ENCODE results near the gene TRIM2. TPM values are rescaled to one million over a fixed set of nuclear protein-coding genes. Genes with fewer than 3 reads are reported as not detected.
A peak's percentile ranks its signal among the peaks of the same experiment; 100 is the strongest.

The TRIM2 gene
- total RNA-seq, 1 experiment from 2014 or later = 30.8 TPM

DNA sequence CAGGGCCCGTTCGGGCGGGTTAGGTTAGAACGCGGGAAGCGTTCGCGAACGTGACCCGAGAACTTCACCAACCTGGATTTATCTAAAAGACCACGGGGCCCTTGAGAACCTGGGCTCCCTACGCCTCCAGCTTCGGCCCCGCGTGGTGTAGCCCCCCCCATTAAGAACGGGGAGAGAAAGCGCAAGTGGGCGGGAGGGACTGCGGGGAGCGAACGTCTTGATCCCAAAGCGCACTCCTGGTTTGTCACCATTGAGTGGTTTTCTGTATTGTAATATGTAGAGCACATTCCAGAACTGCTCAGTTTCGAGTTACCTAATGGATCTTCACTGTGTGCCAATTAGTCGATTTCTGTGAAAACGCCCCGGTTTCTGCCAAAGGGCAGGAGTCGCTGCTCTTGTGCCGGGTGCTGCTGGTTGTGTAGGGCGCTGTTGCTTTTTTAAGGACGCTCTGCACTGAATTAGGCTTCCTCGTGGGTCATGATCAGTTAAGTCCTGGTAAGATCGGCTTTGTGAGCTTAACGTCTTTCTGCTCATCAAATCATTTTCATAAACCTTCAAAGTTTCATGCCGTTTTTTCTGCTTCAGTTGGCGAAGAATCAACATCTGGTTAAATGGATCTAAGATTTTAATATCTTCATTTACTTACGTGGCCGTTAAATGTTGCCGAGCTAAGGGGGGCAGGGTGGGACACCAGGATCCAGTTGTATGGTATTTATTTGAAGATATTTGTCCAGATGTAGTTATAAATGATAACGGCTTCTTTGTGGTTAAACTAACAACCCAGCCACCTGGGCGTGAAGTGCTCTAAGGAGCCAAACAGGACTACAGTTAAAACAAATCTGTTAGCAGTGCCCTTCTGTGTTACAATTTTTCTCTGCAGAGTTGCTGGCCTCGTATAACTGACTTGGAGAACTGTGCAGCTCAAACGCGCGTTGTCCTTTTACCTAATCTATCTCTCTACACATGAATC lies 141.1 kb downstream of the TRIM2 start:
- H3K27me3 ChIP-seq = no peaks in the 10 kb centered on the region
- H3K36me3 ChIP-seq = no peaks in the 10 kb centered on the region; the same call in 1 of the 2 replicates
- DNase-seq = peak; percentile 76 to 79
- no peaks in the 10 kb centered on the region for H3K9me3 ChIP-seq (replicated peaks)
- peak overlapping the region; percentile 99 for H3K27ac ChIP-seq
- H3K4me1 ChIP-seq = peaks cover 15% of the 10 kb centered on the region
- H3K4me3 ChIP-seq = peak overlapping the region; percentile 99

DNA sequence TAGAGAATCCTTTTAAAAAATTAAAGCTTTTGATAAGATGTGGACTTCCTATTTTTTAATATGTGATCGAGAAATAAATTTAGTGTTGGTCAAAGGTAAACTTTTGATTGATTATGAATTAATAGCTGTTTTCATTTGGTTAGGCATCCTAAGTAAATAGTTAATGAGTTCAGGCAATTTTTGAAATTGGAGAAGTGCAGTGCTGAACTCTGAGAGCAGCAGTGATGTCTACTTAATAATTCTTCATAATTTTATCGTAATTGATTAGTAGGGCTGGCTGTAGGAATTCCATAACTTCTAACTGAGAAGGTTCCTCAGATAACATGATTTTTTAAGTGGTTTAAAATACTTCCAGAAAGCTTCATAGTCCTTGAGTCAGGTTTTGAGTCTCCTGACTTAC lies 141.8 kb downstream of the TRIM2 start:
- Histone ChIP-seq H3K36me3 (peaks cover 5% of the 10 kb centered on the region), H3K4me1 (peaks cover 15% of the 10 kb centered on the region), H3K4me3 (peak overlapping the region; percentile 99), H3K27ac (peak overlapping the region; percentile 99), H3K9me3 (replicated peaks) (no peaks in the 10 kb centered on the region), H3K27me3 (no peaks in the 10 kb centered on the region)
- DNase-seq = no peak

- Histone ChIP-seq H3K4me1 (peaks cover 15% of the 10 kb centered on the region), H3K9me3 (replicated peaks) (no peaks in the 10 kb centered on the region)
- peak; percentile 17 to 49 for DNase-seq
Observed at GRCh38 chr4:153346563-153346962, 142.3 kb downstream of the TRIM2 start.

GRCh38 chr4:153347117-153347516 lies 142.9 kb downstream of the TRIM2 start:
- DNase-seq = no peak
- Histone ChIP-seq H3K4me1 (peaks cover 15% of the 10 kb centered on the region), H3K36me3 (peaks cover 12% of the 10 kb centered on the region), H3K4me3 (no peak overlapping the region), H3K27me3 (no peaks in the 10 kb centered on the region), H3K27ac (no peak overlapping the region), H3K9me3 (replicated peaks) (no peaks in the 10 kb centered on the region)

More at GRCh38 chr4:153346563-153346962, 142.3 kb downstream of the TRIM2 start:
- peak overlapping the region; percentile 99; the same call in 1 of the 2 replicates for H3K27ac ChIP-seq
- H3K36me3 ChIP-seq = peaks cover 10% of the 10 kb centered on the region
- H3K4me3 ChIP-seq = peak overlapping the region; percentile 99
- H3K27me3 ChIP-seq = no peaks in the 10 kb centered on the region

- Histone ChIP-seq H3K4me1 (peaks cover 15% of the 10 kb centered on the region), H3K36me3 (peaks cover 12% of the 10 kb centered on the region), H3K27me3 (no peaks in the 10 kb centered on the region), H3K4me3 (no peak overlapping the region), H3K9me3 (replicated peaks) (no peaks in the 10 kb centered on the region), H3K27ac (no peak overlapping the region)
- no peak for DNase-seq
Observed at GRCh38 chr4:153348006-153348405, 143.8 kb downstream of the TRIM2 start.

DNA sequence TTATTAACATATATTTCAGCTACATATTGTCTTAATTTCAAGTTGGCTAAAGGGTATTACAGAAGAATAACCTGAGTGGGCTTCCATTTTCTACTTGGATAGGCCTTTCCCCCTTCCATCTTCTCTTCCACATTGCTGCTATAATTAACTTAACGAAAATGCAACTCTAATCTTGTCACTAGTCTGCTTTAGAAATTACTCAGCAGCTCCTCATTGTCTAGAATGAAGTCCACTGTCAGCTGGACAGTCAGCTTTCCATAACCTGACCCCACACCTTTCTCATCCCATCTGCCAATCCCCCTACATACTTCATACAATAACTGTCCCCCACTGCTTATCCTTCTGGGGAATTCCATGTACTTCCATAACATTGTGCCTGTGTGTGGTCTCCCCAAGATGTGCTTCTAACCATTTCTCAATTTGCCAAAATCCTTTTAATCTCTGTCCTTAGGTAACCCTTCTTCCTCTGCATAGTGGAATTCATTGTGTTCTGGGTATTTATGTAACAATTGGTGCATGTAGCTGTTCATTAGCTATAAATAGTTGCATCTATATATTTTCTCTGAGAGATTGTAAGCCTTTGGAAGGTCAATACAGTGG lies 145.1 kb downstream of the TRIM2 start:
- Histone ChIP-seq H3K27ac (peak overlapping the region; percentile 41), H3K9me3 (replicated peaks) (no peaks in the 10 kb centered on the region)
- DNase-seq = peak; percentile 46 to 71

DNA sequence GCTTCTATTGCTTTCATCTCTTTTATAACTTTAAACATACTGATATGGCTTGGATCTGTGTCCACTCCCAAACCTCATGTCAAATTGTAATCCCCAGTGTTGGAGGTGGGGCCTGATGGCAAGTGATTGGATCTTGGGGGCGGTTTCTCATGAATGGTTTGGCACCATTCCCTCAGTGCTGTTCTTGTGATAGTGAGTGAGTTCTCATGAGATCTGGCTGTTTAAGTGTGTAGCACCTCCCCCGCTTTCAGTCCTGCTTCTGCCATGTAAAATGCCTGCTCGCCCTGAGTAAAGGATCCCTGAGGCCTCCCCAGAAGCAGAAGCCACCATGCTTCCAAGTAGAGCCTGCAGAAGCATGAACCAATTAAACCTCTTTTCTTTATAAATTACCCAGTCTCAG lies 157.9 kb downstream of the TRIM2 start:
- Histone ChIP-seq H3K36me3 (peaks cover 16% of the 10 kb centered on the region), H3K9me3 (replicated peaks) (peaks cover 4% of the 10 kb centered on the region; the same call in 1 of the 2 replicates), H3K4me1 (peaks cover 5% of the 10 kb centered on the region; the same call in 1 of the 2 replicates), H3K27me3 (no peaks in the 10 kb centered on the region), H3K27ac (no peak overlapping the region), H3K4me3 (no peak overlapping the region)
- DNase-seq = no peak

More for the DNA sequence above, 145.1 kb downstream of the TRIM2 start:
- peaks cover 15% of the 10 kb centered on the region for H3K4me1 ChIP-seq
- no peaks in the 10 kb centered on the region for H3K27me3 ChIP-seq
- H3K4me3 ChIP-seq = no peak overlapping the region
- H3K36me3 ChIP-seq = peaks cover 12% of the 10 kb centered on the region

DNA sequence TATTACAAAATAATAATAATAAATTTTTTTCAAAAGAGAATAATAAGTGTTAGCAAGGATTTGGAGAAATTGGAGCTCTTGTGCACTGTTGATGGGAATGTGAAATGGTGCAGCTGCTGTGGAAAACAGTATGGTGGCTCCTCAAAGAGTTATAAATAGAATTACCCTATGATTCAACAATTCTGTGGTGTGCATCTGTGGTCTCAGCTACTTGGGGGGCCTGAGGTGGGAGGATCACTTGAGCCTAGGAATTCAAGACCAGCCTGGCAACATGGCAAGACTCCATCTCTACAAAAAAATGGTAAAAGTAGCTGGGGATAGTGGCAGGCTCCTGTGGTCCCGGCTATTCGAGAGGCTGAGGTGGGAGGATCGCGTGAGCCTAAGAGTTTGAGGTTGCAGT lies 159.8 kb downstream of the TRIM2 start:
- DNase-seq = peak; percentile 68 to 71

DNA sequence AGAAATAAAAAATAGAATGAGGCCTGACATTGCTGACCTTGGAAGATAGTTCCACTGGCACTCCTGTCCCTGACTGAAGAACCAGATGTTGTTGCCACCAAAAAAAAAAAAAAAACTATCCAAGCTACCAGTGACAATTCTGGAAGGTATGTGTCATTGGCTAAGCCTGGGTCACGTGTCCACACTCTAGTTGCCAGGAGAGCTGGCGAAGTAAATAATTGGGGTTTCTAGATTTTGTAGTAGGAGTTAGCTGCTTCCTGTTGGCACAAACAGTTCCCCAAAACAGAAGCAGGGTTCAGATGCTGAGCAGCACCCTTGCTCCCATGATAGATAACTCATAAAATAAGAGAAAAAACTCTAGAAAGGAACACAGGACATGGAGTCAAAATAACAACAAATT lies 160.8 kb downstream of the TRIM2 start:
- DNase-seq = no peak
- Histone ChIP-seq H3K9me3 (replicated peaks) (peaks cover 4% of the 10 kb centered on the region; the same call in 1 of the 2 replicates), H3K4me1 (peaks cover 5% of the 10 kb centered on the region; the same call in 1 of the 2 replicates), H3K4me3 (no peak overlapping the region), H3K27ac (no peak overlapping the region), H3K27me3 (no peaks in the 10 kb centered on the region), H3K36me3 (peaks cover 29% of the 10 kb centered on the region)

More for the DNA sequence above, 159.8 kb downstream of the TRIM2 start:
- Histone ChIP-seq H3K4me3 (no peak overlapping the region), H3K36me3 (peaks cover 26% of the 10 kb centered on the region), H3K9me3 (replicated peaks) (peaks cover 4% of the 10 kb centered on the region; the same call in 1 of the 2 replicates), H3K27me3 (no peaks in the 10 kb centered on the region), H3K27ac (peak overlapping the region; percentile 29; the same call in 1 of the 2 replicates), H3K4me1 (peaks cover 5% of the 10 kb centered on the region; the same call in 1 of the 2 replicates)

DNA sequence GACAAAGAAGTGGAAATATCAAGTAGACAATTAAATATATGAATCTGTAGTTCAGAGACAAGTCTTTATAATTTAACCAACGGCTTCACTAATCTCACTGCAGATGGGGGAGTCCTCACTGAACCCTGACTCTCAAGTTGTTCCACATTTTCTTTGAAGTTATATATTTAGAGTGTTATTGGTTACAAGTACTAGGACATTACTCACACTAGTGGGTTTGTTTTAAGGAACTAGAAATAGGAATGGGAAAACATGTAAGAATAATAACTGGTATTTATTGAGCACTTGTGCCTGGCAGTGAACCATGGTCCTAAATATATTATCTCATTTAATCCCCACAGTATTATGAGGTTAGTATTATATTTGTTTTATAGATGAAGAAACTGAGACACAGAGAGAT lies 162.2 kb downstream of the TRIM2 start:
- H3K36me3 ChIP-seq = peaks cover 33% of the 10 kb centered on the region
- H3K9me3 ChIP-seq (replicated peaks) = peaks cover 4% of the 10 kb centered on the region; the same call in 1 of the 2 replicates
- no peak for DNase-seq
- no peaks in the 10 kb centered on the region for H3K27me3 ChIP-seq
- H3K27ac ChIP-seq = no peak overlapping the region
- no peak overlapping the region for H3K4me3 ChIP-seq
- peaks cover 5% of the 10 kb centered on the region; the same call in 1 of the 2 replicates for H3K4me1 ChIP-seq

- Histone ChIP-seq H3K27ac (no peak overlapping the region), H3K27me3 (no peaks in the 10 kb centered on the region), H3K4me3 (no peak overlapping the region), H3K9me3 (replicated peaks) (peaks cover 4% of the 10 kb centered on the region; the same call in 1 of the 2 replicates), H3K4me1 (peaks cover 5% of the 10 kb centered on the region; the same call in 1 of the 2 replicates), H3K36me3 (peaks cover 39% of the 10 kb centered on the region)
- no peak for DNase-seq
Observed at GRCh38 chr4:153367092-153367491, 162.8 kb downstream of the TRIM2 start.

DNA sequence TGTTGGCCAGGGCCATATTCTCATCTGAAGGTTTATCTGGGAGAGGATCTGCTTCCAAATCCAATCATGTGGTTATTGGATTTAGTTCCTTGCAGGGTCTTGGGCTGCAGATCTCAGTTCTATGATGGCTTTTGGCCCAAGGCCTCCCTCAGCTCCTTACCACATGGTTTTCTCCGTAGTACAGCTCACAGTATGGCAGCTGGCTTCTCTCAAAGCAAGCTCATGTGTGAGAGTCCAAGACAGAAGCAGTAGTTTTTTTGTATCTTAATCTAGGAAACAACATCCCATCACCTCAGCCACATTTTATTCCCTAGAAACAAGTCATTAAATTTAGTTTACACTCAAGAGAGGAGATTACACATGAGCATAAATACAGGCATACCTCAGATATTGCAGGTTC lies 164.8 kb downstream of the TRIM2 start:
- H3K27ac ChIP-seq = no peak overlapping the region

DNA sequence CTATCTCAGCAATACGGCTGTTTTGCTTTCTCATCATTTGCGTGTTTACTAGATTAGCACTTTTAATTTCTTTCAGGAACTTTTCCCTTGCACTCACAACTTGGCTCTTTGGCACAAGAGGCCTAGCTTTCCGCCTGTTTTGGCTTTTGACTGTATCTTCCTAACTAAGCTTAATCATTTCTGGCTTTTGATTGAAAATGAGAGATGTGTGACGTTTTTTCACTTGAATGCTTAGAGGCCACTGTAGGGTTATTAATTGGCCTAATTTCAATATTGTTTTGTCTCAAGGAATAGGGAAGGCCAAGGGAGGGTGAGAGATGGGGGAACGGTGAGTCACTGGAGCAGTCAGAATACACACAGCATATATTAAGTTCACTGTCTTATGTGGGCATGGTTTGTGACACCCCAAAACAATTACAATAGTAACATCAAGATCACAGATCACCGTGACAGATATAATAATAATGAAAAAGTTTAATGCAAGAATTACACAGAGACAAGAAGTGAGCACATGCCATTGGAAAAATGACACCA lies 167.5 kb downstream of the TRIM2 start:
- no peaks in the 10 kb centered on the region for H3K27me3 ChIP-seq
- no peak for DNase-seq
- H3K4me1 ChIP-seq = no peaks in the 10 kb centered on the region
- H3K9me3 ChIP-seq (replicated peaks) = no peaks in the 10 kb centered on the region; the same call in 1 of the 2 replicates
- H3K36me3 ChIP-seq = peaks cover 30% of the 10 kb centered on the region
- H3K27ac ChIP-seq = no peak overlapping the region
- H3K4me3 ChIP-seq = no peak overlapping the region

More for the DNA sequence above, 164.8 kb downstream of the TRIM2 start:
- peaks cover 34% of the 10 kb centered on the region for H3K36me3 ChIP-seq
- H3K9me3 ChIP-seq (replicated peaks) = peaks cover 4% of the 10 kb centered on the region
- no peaks in the 10 kb centered on the region for H3K4me1 ChIP-seq
- no peaks in the 10 kb centered on the region for H3K27me3 ChIP-seq
- no peak for DNase-seq
- no peak overlapping the region for H3K4me3 ChIP-seq

GRCh38 chr4:153372967-153373562 lies 168.8 kb downstream of the TRIM2 start:
- no peaks in the 10 kb centered on the region for H3K4me1 ChIP-seq
- peaks cover 29% of the 10 kb centered on the region for H3K36me3 ChIP-seq
- no peak for DNase-seq
- H3K27me3 ChIP-seq = no peaks in the 10 kb centered on the region
- H3K27ac ChIP-seq = no peak overlapping the region
- H3K4me3 ChIP-seq = no peak overlapping the region
- no peaks in the 10 kb centered on the region; the same call in 1 of the 2 replicates for H3K9me3 ChIP-seq (replicated peaks)
